HTERT RPE-1 (cell line): Measurements from ENCODE around the gene CCDC3.
"Not testable (repeated sequence)": the region's sequence is repeated elsewhere in the genome, so short reads cannot be mapped to it uniquely, and the experiment has no call there.

ENCODE experiments used
- in situ Hi-C: fragments of 300-500 bp; cut with MboI; formaldehyde crosslinking; loops from 4 replicates; pipeline ENCODE4 v1.14.3; 2020; ENCODE audit warnings: low sequenced_read_pairs

Gene CCDC3

GRCh38 chr10:12896251-12896650, 105.3 kb downstream of the CCDC3 start:
- in situ Hi-C loops, result no loop called here

- in situ Hi-C loops, result no loop called here
Measured at GRCh38 chr10:12892924-12893323, 108.6 kb downstream of the CCDC3 start.

GRCh38 chr10:12890958-12891357, 110.6 kb downstream of the CCDC3 start:
- in situ Hi-C loops, result no loop called here

GRCh38 chr10:12888470-12888869, 113.0 kb downstream of the CCDC3 start:
- in situ Hi-C loops, result no loop called here

GRCh38 chr10:12887780-12888179, 113.7 kb downstream of the CCDC3 start:
- in situ Hi-C loops, result no loop called here

GRCh38 chr10:12884851-12885250, 116.7 kb downstream of the CCDC3 start:
- in situ Hi-C loops, result no loop called here

- in situ Hi-C loops, result no loop called here
Measured at GRCh38 chr10:12880423-12880822, 121.1 kb downstream of the CCDC3 start.

GRCh38 chr10:12877150-12877549, 124.4 kb downstream of the CCDC3 start:
- in situ Hi-C loops, result no loop called here

- in situ Hi-C loops, result no loop called here
Measured at GRCh38 chr10:12876266-12876665, 125.2 kb downstream of the CCDC3 start.

- in situ Hi-C loops, result no loop called here
Measured at GRCh38 chr10:12875100-12875499, 126.4 kb downstream of the CCDC3 start.

- in situ Hi-C loops, result no loop called here
Measured at GRCh38 chr10:12874501-12874900, 127.0 kb downstream of the CCDC3 start.

- in situ Hi-C loops, result no loop called here
Measured at GRCh38 chr10:12873172-12873571, 128.3 kb downstream of the CCDC3 start.

GRCh38 chr10:12872577-12872976, 128.9 kb downstream of the CCDC3 start:
- in situ Hi-C loops, result no loop called here

GRCh38 chr10:12869427-12869826, 132.1 kb downstream of the CCDC3 start:
- in situ Hi-C loops, result no loop called here

- in situ Hi-C loops, result no loop called here
Measured at GRCh38 chr10:12868229-12868628, 133.3 kb downstream of the CCDC3 start.

GRCh38 chr10:12865515-12865914, 136.0 kb downstream of the CCDC3 start:
- in situ Hi-C loops, result not testable (repeated sequence)

GRCh38 chr10:12862459-12862858, 139.1 kb downstream of the CCDC3 start:
- in situ Hi-C loops, result no loop called here

- in situ Hi-C loops, result no loop called here
Measured at GRCh38 chr10:12854988-12855387, 146.5 kb downstream of the CCDC3 start.

GRCh38 chr10:12852687-12853086, 148.8 kb downstream of the CCDC3 start:
- in situ Hi-C loops, result no loop called here

GRCh38 chr10:12849319-12850181, 152.0 kb downstream of the CCDC3 start:
- in situ Hi-C loops, result no loop called here

GRCh38 chr10:12848439-12849173, 152.9 kb downstream of the CCDC3 start:
- in situ Hi-C loops, result no loop called here

GRCh38 chr10:12847361-12847975, 154.0 kb downstream of the CCDC3 start:
- in situ Hi-C loops, result no loop called here
